WTC11 (cell line): Measurements from ENCODE around the gene MAMDC2. TPM values are rescaled to one million over a fixed set of nuclear protein-coding genes. Genes with fewer than 3 reads are reported as not detected.

Source experiments
- ATAC-seq: fragments of 200-7000 bp; cut with Tn5 transposase; 2 replicates; pipeline ENCODE4 v1.10.0; 2021; ENCODE audit warnings: mild to moderate bottlenecking, moderate library complexity
- CTCF ChIA-PET: fragments of 300-600 bp; sonication (Branson Sonifier 250); formaldehyde crosslinking; loops from one replicate; lab custom pipeline; 2021; ENCODE audit warnings: antibody characterized with exemption; lab: Charles Lee
- POLR2A ChIA-PET: fragments of 350-600 bp; sonication (Branson Sonifier 250); formaldehyde crosslinking; loops from one replicate; lab custom pipeline; 2021; ENCODE audit warnings: antibody characterized with exemption; lab: Charles Lee
- DNase-seq: peaks from one replicate; pipeline ENCODE4 v3.0.0; 2021; ENCODE audit warnings: low spot score
- H3K27ac Mint-ChIP-seq: 2 replicates; pipeline ENCODE4 v1.8.0; 2021; ENCODE audit warnings: mixed read lengths
- H3K27me3 Mint-ChIP-seq: 2 replicates; pipeline ENCODE4 v1.8.0; 2021; ENCODE audit warnings: low read depth, mild to moderate bottlenecking, moderate library complexity, mixed read lengths
- H3K36me3 Mint-ChIP-seq: 2 replicates; pipeline ENCODE4 v1.8.0; 2021; ENCODE audit warnings: mixed read lengths
- H3K4me1 Mint-ChIP-seq: 2 replicates; pipeline ENCODE4 v1.8.0; 2022; ENCODE audit warnings: mixed read lengths
- H3K4me3 Mint-ChIP-seq: 2 replicates; pipeline ENCODE4 v1.8.0; 2021; ENCODE audit warnings: mild to moderate bottlenecking, moderate library complexity, mixed read lengths
- H3K9me3 Mint-ChIP-seq: 2 replicates; pipeline ENCODE4 v1.8.0; 2021; ENCODE audit warnings: mixed read lengths
- AFF4 ChIP-seq: sonication (generic); formaldehyde crosslinking; IDR thresholded peaks from 2 replicates; pipeline ENCODE4 v1.8.1; 2023; ENCODE audit warnings: mild to moderate bottlenecking, missing genetic modification reagents, borderline replicate concordance
- ATF3 ChIP-seq: sonication (generic); formaldehyde crosslinking; conservative IDR thresholded peaks from 2 replicates; pipeline ENCODE4 v1.8.1; 2022; ENCODE audit warnings: mild to moderate bottlenecking, missing genetic modification reagents
- ESRRA ChIP-seq: sonication (generic); formaldehyde crosslinking; IDR thresholded peaks from 2 replicates; pipeline ENCODE4 v1.8.1; 2022; ENCODE audit warnings: mild to moderate bottlenecking, missing genetic modification reagents, borderline replicate concordance
- GTF2I ChIP-seq: fragments of 250-450 bp; sonication (Bioruptor Pico); conservative IDR thresholded peaks from 2 replicates; pipeline ENCODE4 v1.4.0; 2021; ENCODE audit warnings: mild to moderate bottlenecking
- IRF2 ChIP-seq: sonication (generic); formaldehyde crosslinking; IDR thresholded peaks from 2 replicates; pipeline ENCODE4 v1.8.0; 2022; ENCODE audit warnings: low read depth, missing genetic modification reagents, borderline replicate concordance
- JUN ChIP-seq: sonication (generic); formaldehyde crosslinking; IDR thresholded peaks from 2 replicates; pipeline ENCODE4 v1.8.0; 2023; ENCODE audit warnings: mild to moderate bottlenecking, missing genetic modification reagents
- MAX ChIP-seq: sonication (generic); formaldehyde crosslinking; IDR thresholded peaks from 2 replicates; pipeline ENCODE4 v1.8.0; 2022; ENCODE audit warnings: mild to moderate bottlenecking, missing genetic modification reagents
- NFE2L1 ChIP-seq: sonication (generic); formaldehyde crosslinking; IDR thresholded peaks from 2 replicates; pipeline ENCODE4 v1.8.1; 2023; ENCODE audit warnings: missing genetic modification reagents
- OVOL2 ChIP-seq: fragments of 250-450 bp; sonication (Bioruptor Pico); IDR thresholded peaks from 2 replicates; pipeline ENCODE4 v1.9.0; 2021; ENCODE audit warnings: mild to moderate bottlenecking, borderline replicate concordance
- PREB ChIP-seq: sonication (generic); formaldehyde crosslinking; IDR thresholded peaks from 2 replicates; pipeline ENCODE4 v1.8.1; 2022; ENCODE audit warnings: mild to moderate bottlenecking, missing genetic modification reagents, moderate library complexity, borderline replicate concordance
- RELA ChIP-seq: sonication (generic); formaldehyde crosslinking; IDR thresholded peaks from 2 replicates; pipeline ENCODE4 v1.8.1; 2022; ENCODE audit warnings: missing genetic modification reagents, mild to moderate bottlenecking, borderline replicate concordance
- SMAD3 ChIP-seq: sonication (generic); formaldehyde crosslinking; IDR thresholded peaks from 2 replicates; pipeline ENCODE4 v1.8.0; 2022; ENCODE audit warnings: missing genetic modification reagents, mild to moderate bottlenecking, borderline replicate concordance
- SMAD4 ChIP-seq: sonication (generic); formaldehyde crosslinking; IDR thresholded peaks from 2 replicates; pipeline ENCODE4 v1.8.0; 2022; ENCODE audit warnings: mild to moderate bottlenecking, missing genetic modification reagents
- SOX15 ChIP-seq: fragments of 250-450 bp; sonication (Bioruptor Pico); IDR thresholded peaks from 2 replicates; pipeline ENCODE4 v1.9.0; 2021; ENCODE audit warnings: mild to moderate bottlenecking
- SP1 ChIP-seq: sonication (generic); formaldehyde crosslinking; conservative IDR thresholded peaks from 2 replicates; pipeline ENCODE4 v1.8.1; 2022; ENCODE audit warnings: missing genetic modification reagents
- TP53 ChIP-seq: sonication (generic); formaldehyde crosslinking; IDR thresholded peaks from 2 replicates; pipeline ENCODE4 v1.8.1; 2023; ENCODE audit warnings: mild to moderate bottlenecking, missing genetic modification reagents
- USF2 ChIP-seq: sonication (generic); formaldehyde crosslinking; IDR thresholded peaks from 2 replicates; pipeline ENCODE4 v1.8.1; 2023; ENCODE audit warnings: mild to moderate bottlenecking, missing genetic modification reagents, moderate library complexity
- ZBTB21 ChIP-seq: sonication (generic); formaldehyde crosslinking; IDR thresholded peaks from 2 replicates; pipeline ENCODE4 v1.8.1; 2023; ENCODE audit warnings: mild to moderate bottlenecking, missing genetic modification reagents, borderline replicate concordance
- ZNF219 ChIP-seq: sonication (generic); formaldehyde crosslinking; IDR thresholded peaks from 2 replicates; pipeline ENCODE4 v1.8.0; 2023; ENCODE audit warnings: missing genetic modification reagents, mild to moderate bottlenecking, borderline replicate concordance
- ZNF423 ChIP-seq: fragments of 250-450 bp; sonication (Bioruptor Pico); IDR thresholded peaks from 2 replicates; pipeline ENCODE4 v2.1.2; 2022; ENCODE audit warnings: mild to moderate bottlenecking, moderate library complexity
- ZNF512 ChIP-seq: sonication (generic); formaldehyde crosslinking; IDR thresholded peaks from 2 replicates; pipeline ENCODE4 v1.8.1; 2022; ENCODE audit warnings: missing genetic modification reagents, borderline replicate concordance
- total RNA-seq: library from RNA; stranded (reverse); gene quantifications from 3 replicates; pipeline ENCODE4 v1.2.3, GENCODE V29; 2021

Gene MAMDC2
- total RNA-seq, 1 experiment from 2014 or later: 6.0 TPM

GRCh38 chr9:70108181-70108580 is 64.5 kb downstream of the MAMDC2 start (continued):
- TF ChIP-seq AFF4 (CRISPR knock-in tag) (no peak), PREB (CRISPR knock-in tag) (no peak), SOX15 (CRISPR knock-in tag) (no peak)

- peaks cover 37% of the 10 kb centered on the region for H3K4me1 Mint-ChIP-seq
- no peak overlapping the region for H3K4me3 Mint-ChIP-seq
- H3K36me3 Mint-ChIP-seq: no peaks in the 10 kb centered on the region; the same call in 1 of the 2 replicates
- no peak overlapping the region for H3K27ac Mint-ChIP-seq
- no peaks in the 10 kb centered on the region for H3K27me3 Mint-ChIP-seq
- no peaks in the 10 kb centered on the region for H3K9me3 Mint-ChIP-seq
- CTCF ChIA-PET: interaction anchor here (0.6 to 8.3 kb wide), 53 partner anchors 7 to 693 kb away, joined by 3 to 220 read pairs (median 5); partner anchors contain the start of gene MAMDC2
- TF ChIP-seq USF2 (no peak), ZNF219 (CRISPR knock-in tag) (no peak), MAX (CRISPR knock-in tag) (no peak), JUN (CRISPR knock-in tag) (no peak), SMAD3 (CRISPR knock-in tag) (no peak), RELA (CRISPR knock-in tag) (no peak), GTF2I (no peak), NFE2L1 (CRISPR knock-in tag) (no peak), ZNF423 (CRISPR knock-in tag) (no peak), OVOL2 (CRISPR knock-in tag) (no peak), ATF3 (no peak), TP53 (CRISPR knock-in tag) (no peak), IRF2 (CRISPR knock-in tag) (no peak), SMAD4 (no peak), ZBTB21 (CRISPR knock-in tag) (no peak), ESRRA (no peak), ZNF512 (CRISPR knock-in tag) (no peak), SP1 (CRISPR knock-in tag) (no peak)
- POLR2A ChIA-PET: interaction anchor here (0.7 to 1.4 kb wide), 2 partner anchors 16 to 66 kb away, joined by 3 read pairs; no protein-coding TSS in a partner anchor
- ATAC-seq: no peak
- DNase-seq: no peak
These were observed 66.8 kb downstream of the MAMDC2 start for GRCh38 chr9:70110194-70111041.
